Mucosa of rectum (tissue), 2 donors: ENCODE data around the gene MAP3K5.

Experiments used
- H3K27ac ChIP-seq, 2 donors: one replicate each; pipeline ENCODE4 v1.7.0; 2013; ENCODE audit warnings: inconsistent platforms in 2 of 2, low read depth in 2 of 2, low read length in 2 of 2
- H3K27me3 ChIP-seq, 2 donors: one replicate each; pipeline ENCODE4 v1.7.0; 2013; ENCODE audit warnings: low read length in 2 of 2; ENCODE audit not compliant: control insufficient read depth in 2 of 2, insufficient read depth in 2 of 2
- H3K36me3 ChIP-seq, 2 donors: one replicate each; pipeline ENCODE4 v1.7.0; 2013; ENCODE audit warnings: low read length in 2 of 2; ENCODE audit not compliant: control insufficient read depth in 2 of 2, insufficient read depth in 2 of 2
- H3K4me1 ChIP-seq, 2 donors: one replicate each; pipeline ENCODE4 v1.7.0; 2013; ENCODE audit warnings: low read length in 2 of 2, mild to moderate bottlenecking in 1 of 2; ENCODE audit not compliant: control insufficient read depth in 2 of 2, insufficient read depth in 2 of 2
- H3K4me3 ChIP-seq, 2 donors: one replicate each; pipeline ENCODE4 v1.7.0; 2013; ENCODE audit warnings: low read length in 2 of 2
- H3K9ac ChIP-seq, 2 donors: one replicate each; pipeline ENCODE4 v1.7.0; 2013; ENCODE audit warnings: low read length in 2 of 2, low read depth in 1 of 2, mild to moderate bottlenecking in 1 of 2
- H3K9me3 ChIP-seq, 2 donors: one replicate each; pipeline ENCODE4 v1.7.0; 2013; ENCODE audit warnings: low read length in 2 of 2; ENCODE audit not compliant: control insufficient read depth in 2 of 2
- donor health status: healthy.
- donor health status: Normal muscosa, but diverticular disease.

The MAP3K5 gene

GRCh38 chr6:136618086-136618485, 174.2 kb downstream of the MAP3K5 start:
- no peaks in the 10 kb centered on the region for H3K9me3 ChIP-seq
- no peak overlapping the region for H3K27ac ChIP-seq
- H3K36me3 ChIP-seq: peaks cover 10 to 17% of the 10 kb centered on the region in 2 donors
- H3K9ac ChIP-seq: no peak overlapping the region
- H3K4me3 ChIP-seq: no peak overlapping the region
- H3K27me3 ChIP-seq: no peaks in the 10 kb centered on the region
- no peaks in the 10 kb centered on the region for H3K4me1 ChIP-seq

GRCh38 chr6:136616527-136616926, 175.8 kb downstream of the MAP3K5 start:
- no peaks in the 10 kb centered on the region for H3K27me3 ChIP-seq
- H3K9ac ChIP-seq: no peak overlapping the region
- H3K4me3 ChIP-seq: no peak overlapping the region
- H3K9me3 ChIP-seq: no peaks in the 10 kb centered on the region
- no peaks in the 10 kb centered on the region for H3K4me1 ChIP-seq
- peaks cover 10 to 14% of the 10 kb centered on the region in 2 donors for H3K36me3 ChIP-seq
- H3K27ac ChIP-seq: no peak overlapping the region

DNA sequence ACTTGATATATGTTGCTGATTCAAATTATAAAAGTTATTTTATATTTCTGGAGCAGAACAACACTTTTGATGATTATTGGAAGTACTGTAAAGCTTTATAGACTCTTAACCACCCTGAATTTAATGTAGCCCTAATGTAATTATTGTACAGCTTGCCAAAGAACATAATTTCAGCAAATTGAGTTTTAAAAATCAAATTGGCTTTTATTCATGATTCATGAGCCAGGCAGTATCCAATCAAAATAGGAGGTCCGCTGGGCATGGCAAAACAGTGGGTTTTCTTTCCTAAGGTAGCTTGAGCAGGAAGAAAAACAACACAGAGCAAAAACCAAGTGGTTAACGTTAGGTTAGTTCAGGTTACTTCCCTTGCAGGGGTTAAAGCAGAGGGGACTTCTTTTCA, 177.3 kb downstream of the MAP3K5 start:
- H3K27ac ChIP-seq: no peak overlapping the region
- peaks cover 6 to 11% of the 10 kb centered on the region in 2 donors for H3K36me3 ChIP-seq
- H3K9ac ChIP-seq: no peak overlapping the region
- no peaks in the 10 kb centered on the region for H3K27me3 ChIP-seq
- H3K4me1 ChIP-seq: peaks cover 0 to 7% of the 10 kb centered on the region in 2 donors
- H3K9me3 ChIP-seq: no peaks in the 10 kb centered on the region
- H3K4me3 ChIP-seq: no peak overlapping the region

GRCh38 chr6:136614350-136614749, 177.9 kb downstream of the MAP3K5 start:
- Histone ChIP-seq H3K36me3 (peaks cover 6 to 8% of the 10 kb centered on the region in 2 donors), H3K4me1 (peaks cover 0 to 13% of the 10 kb centered on the region in 2 donors), H3K9ac (no peak overlapping the region), H3K27ac (no peak overlapping the region), H3K9me3 (no peaks in the 10 kb centered on the region), H3K4me3 (no peak overlapping the region), H3K27me3 (no peaks in the 10 kb centered on the region)

DNA sequence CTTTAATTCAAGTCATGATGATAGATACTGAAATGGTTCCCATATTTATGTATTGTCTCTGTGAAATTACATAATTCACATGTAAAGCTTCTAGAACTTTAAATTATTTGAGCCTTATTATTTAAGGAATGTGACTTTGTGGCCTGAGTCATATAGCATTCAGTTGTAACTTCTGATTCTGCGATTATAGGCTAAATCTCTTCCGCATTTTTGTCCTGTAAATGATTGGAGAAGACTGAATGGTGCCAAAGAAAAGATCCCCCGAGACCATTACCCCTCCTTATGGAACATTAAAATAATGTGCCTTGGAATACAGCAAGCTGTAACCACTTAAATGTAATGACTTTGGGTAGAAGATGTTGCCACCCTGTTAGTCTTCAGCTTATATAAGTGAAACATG, 178.8 kb downstream of the MAP3K5 start:
- H3K36me3 ChIP-seq: peaks cover 3 to 8% of the 10 kb centered on the region in 2 donors
- peaks cover 0 to 21% of the 10 kb centered on the region in 2 donors for H3K4me1 ChIP-seq
- H3K4me3 ChIP-seq: no peak overlapping the region
- H3K9me3 ChIP-seq: no peaks in the 10 kb centered on the region
- H3K9ac ChIP-seq: no peak overlapping the region
- H3K27me3 ChIP-seq: no peaks in the 10 kb centered on the region
- H3K27ac ChIP-seq: no peak overlapping the region

GRCh38 chr6:136612666-136613389, 179.4 kb downstream of the MAP3K5 start:
- Histone ChIP-seq H3K4me1 (peaks cover 0 to 27% of the 10 kb centered on the region in 2 donors), H3K27me3 (no peaks in the 10 kb centered on the region), H3K4me3 (no peak overlapping the region), H3K9me3 (no peaks in the 10 kb centered on the region), H3K27ac (no peak overlapping the region), H3K36me3 (peaks cover 3 to 8% of the 10 kb centered on the region in 2 donors), H3K9ac (no peak overlapping the region)

DNA sequence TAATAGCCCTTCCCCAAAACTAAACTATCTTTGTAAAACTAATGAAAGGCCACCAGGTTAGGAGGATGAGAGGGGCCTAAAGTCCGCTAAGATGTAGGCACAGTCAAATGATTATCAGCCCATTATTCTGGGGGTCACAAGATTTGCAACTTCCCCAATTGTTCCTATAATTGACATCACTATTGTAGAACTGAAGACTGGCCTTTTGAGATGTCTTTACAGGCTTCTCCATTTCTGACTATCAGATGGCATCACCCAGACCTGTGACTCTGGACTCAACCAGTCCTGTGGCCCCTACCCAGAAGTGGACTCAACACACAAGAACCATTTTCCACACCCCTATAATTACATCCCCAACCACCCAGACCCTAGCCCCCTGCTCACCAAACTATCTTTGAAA, 180.5 kb downstream of the MAP3K5 start:
- no peaks in the 10 kb centered on the region for H3K27me3 ChIP-seq
- H3K27ac ChIP-seq: no peak overlapping the region
- H3K4me1 ChIP-seq: peaks cover 0 to 33% of the 10 kb centered on the region in 2 donors

DNA sequence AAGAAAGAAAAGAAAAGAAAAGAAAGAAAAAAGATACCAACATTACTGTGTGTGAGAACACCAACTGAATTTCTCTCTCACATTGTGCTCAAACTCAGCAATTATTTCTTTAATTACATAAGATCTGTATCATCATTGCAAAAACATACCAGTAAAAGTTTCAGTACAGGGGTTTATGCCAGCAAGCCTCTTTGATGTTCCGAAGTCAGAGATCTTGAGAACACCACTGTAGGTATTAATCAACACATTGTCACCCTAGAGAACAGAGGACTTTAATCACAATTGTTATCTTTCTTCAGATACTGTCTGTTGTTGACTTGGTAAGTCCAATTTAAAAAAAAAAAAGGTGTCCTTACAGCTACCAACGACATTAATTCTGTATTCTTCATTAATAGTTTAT, 181.1 kb downstream of the MAP3K5 start:
- no peak overlapping the region for H3K27ac ChIP-seq
- H3K4me3 ChIP-seq: no peak overlapping the region
- no peaks in the 10 kb centered on the region for H3K9me3 ChIP-seq
- peaks cover 3 to 8% of the 10 kb centered on the region in 2 donors for H3K36me3 ChIP-seq
- H3K4me1 ChIP-seq: peaks cover 0 to 33% of the 10 kb centered on the region in 2 donors
- no peaks in the 10 kb centered on the region for H3K27me3 ChIP-seq
- H3K9ac ChIP-seq: no peak overlapping the region

More for the DNA sequence above, 180.5 kb downstream of the MAP3K5 start:
- peaks cover 3 to 8% of the 10 kb centered on the region in 2 donors for H3K36me3 ChIP-seq
- no peak overlapping the region for H3K9ac ChIP-seq
- H3K9me3 ChIP-seq: no peaks in the 10 kb centered on the region
- H3K4me3 ChIP-seq: no peak overlapping the region

DNA sequence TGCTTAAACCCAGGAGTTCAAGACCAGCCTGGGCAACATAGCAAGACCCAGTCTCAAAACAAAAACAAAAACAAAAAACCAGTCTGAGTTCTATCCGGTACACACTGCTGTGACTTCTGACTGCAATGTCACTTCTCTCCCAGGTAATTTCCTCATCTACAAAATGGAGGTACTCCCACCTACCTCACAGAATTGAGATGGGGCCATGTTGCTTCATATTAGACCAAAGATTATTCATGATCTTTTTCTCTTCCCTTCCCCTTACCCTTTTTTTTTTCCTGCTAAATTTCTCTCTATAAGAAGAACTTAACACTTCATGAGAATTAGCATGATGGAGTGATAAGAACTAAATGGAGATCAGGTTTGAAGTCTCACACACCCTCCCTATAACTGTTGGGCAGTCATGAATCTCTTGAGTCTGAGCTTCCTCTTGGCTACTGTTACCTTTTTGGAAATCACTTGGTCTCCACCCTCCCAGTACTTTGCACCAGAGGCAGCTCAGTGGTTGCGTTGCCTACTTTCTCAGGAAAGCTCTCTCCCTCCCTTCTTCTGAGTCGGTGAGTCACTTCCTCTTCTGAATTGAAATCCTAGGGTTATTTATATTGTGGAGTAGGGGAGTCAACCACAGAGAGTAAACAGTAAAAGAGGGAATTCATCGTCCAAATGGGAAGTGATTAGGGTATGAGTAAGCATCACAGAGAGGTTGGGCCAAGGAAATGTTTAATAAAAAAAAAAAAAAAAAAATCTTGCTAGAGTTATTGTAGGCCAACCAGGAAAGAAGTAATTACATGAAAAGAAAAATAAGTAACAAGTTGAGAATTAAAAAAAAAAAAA, 182.2 kb downstream of the MAP3K5 start:
- H3K27ac ChIP-seq: peak overlapping the region; percentile 63 to 69
- H3K9ac ChIP-seq: no peak overlapping the region
- H3K27me3 ChIP-seq: no peaks in the 10 kb centered on the region
- no peak overlapping the region for H3K4me3 ChIP-seq
- no peaks in the 10 kb centered on the region for H3K9me3 ChIP-seq
- H3K36me3 ChIP-seq: peaks cover 3 to 8% of the 10 kb centered on the region in 2 donors
- H3K4me1 ChIP-seq: peaks cover 0 to 34% of the 10 kb centered on the region in 2 donors

DNA sequence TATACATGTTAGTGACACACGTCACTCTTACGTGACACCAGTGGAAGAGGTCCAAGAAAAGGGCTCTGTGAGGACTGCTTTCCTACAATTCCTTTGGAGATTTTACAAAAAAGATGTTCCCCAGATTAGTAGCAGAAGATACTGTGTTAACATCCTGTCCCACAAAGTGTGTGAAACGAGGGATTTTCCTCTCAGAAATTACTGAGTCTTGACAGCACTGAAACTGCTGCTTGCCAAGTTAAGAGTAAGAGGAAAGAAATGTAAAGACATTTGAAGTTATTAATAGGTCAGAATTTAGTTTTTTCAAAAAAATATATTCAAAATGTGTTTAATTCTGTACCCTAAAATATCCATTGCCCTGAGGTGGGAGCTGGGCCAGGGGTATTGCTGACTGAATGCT, 183.3 kb downstream of the MAP3K5 start:
- peak overlapping the region in 1 of 2 donors; percentile 69 for H3K27ac ChIP-seq
- H3K9ac ChIP-seq: no peak overlapping the region

More for the DNA sequence above, 183.3 kb downstream of the MAP3K5 start:
- Histone ChIP-seq H3K4me1 (peaks cover 0 to 38% of the 10 kb centered on the region in 2 donors), H3K27me3 (no peaks in the 10 kb centered on the region), H3K9me3 (no peaks in the 10 kb centered on the region), H3K4me3 (no peak overlapping the region), H3K36me3 (peaks cover 3 to 7% of the 10 kb centered on the region in 2 donors)
